GM19043 (cell line): ENCODE data around the gene VTI1B.

Source experiments
- ATAC-seq: cut with Tn5 transposase; IDR thresholded peaks from one replicate; pipeline ENCODE4 v1.9.1; 2021; ENCODE audit warnings: low read depth; ENCODE audit not compliant: unreplicated experiment

VTI1B gene

DNA sequence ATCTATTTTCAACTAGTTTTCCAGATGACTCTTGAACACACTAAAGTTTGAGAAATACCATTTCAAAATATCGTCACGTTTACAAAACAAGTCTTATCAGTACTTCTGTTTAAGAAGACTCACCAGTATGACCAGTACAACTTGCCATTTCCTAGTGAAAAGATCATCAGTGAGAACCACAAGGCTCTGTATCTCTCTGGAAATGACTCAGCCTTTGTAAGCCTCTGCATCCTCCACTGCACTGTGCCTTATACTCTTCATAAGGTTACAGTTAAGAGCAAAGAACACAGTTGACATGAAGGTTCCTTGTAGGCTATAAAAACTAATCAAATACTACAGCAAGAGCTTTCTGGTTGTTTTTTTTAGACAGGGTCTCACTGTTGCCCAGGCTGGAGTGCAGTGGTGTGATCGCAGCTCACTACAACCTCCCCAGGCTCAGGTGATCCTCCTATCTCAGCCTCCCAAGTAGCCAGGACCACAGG lies 5.7 kb upstream of the VTI1B start:
- peak; percentile 99 for ATAC-seq

DNA sequence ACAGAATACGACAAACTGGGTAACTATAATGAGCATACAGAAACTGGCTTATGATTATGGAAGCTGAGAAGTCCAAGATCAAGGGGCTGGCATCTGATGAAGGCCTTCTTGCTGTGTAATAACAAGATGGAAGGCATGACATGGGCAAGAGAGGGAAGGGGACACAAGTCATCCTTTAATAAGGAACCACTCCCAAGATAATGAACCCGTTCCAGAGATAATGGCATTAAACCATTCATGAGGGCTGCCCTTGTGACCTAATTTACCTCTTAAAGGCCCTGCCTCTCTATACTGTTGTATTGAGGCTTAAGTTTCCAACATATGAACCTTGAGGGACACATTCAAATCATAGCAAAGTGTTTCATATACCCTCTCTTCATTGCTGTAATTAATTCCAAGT lies 4.6 kb upstream of the VTI1B start:
- ATAC-seq: no peak

DNA sequence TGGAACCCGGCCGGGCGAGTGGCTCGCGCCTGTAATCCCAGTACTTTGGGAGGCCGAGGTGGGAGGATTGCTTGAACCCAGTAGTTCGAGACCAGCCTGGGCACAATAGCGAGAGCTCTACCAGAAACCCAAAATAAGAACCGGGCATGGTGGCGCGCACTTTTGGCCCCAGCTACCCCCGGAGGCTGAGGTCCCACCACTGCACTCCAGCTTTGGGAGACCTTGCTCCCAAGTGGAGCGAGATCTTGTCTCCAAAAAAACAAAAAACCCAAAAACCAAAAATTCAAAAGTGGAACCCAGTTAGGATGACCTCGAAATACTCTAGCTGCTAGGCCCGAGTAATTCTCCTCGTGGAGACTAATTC lies 769 bp upstream of the VTI1B start:
- no peak for ATAC-seq

- peak; percentile 32 for ATAC-seq
Measured at GRCh38 chr14:67674139-67674479, 323 bp downstream of the VTI1B start.

GRCh38 chr14:67673451-67673850 lies 981 bp downstream of the VTI1B start:
- ATAC-seq: no peak

GRCh38 chr14:67668559-67668958 lies 5.9 kb downstream of the VTI1B start:
- no peak for ATAC-seq

- ATAC-seq: no peak
Measured at GRCh38 chr14:67666750-67667449, 7.5 kb downstream of the VTI1B start.

GRCh38 chr14:67665868-67666267 lies 8.6 kb downstream of the VTI1B start:
- ATAC-seq: no peak

GRCh38 chr14:67663633-67664032 lies 10.8 kb downstream of the VTI1B start:
- no peak for ATAC-seq

DNA sequence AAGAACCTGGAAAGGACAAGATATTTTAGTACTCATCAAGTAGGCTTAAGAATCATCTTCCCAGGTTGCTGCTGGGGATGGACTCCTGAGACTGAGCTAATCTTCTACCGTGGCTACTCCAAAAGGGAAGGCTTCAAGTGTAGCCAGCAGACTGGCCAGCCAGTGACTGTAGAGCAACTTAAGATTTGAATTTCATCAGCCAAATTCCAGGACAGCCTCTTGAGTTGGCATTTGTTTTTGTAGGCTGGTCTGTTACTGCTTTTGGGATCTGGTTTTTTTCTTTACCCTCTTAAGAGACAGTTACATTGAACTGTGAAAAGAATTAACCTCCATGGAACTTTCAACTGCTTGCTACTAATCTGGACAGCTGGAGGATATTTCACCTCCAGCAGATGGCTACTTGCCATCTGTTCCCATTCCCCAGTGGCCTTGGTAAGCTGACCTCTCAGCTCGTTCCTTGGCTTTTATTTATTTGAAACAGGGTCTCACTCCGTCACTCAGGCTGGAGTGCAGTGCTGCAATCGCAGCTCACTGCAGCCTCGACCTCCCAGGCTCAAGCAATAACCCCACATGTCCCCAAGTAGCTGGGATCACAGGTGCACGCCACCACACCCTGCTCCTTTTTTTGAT lies 20.7 kb downstream of the VTI1B start:
- no peak for ATAC-seq

GRCh38 chr14:67652189-67652588 lies 22.2 kb downstream of the VTI1B start:
- ATAC-seq: no peak

DNA sequence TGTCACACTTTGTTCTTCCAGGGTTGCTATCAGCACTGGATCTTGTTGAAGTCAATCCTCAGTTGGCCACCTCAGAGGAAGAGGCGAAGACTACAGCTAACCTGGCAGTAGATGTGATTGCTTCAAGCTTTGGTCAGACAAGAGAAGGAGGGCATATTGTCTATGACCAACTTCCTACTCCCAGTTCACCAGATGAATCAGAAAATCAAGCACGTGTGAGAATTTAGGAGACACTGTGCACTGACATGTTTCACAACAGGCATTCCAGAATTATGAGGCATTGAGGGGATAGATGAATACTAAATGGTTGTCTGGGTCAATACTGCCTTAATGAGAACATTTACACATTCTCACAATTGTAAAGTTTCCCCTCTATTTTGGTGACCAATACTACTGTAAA lies 23.7 kb downstream of the VTI1B start:
- no peak for ATAC-seq

GRCh38 chr14:67650151-67650550 lies 24.3 kb downstream of the VTI1B start:
- no peak for ATAC-seq

DNA sequence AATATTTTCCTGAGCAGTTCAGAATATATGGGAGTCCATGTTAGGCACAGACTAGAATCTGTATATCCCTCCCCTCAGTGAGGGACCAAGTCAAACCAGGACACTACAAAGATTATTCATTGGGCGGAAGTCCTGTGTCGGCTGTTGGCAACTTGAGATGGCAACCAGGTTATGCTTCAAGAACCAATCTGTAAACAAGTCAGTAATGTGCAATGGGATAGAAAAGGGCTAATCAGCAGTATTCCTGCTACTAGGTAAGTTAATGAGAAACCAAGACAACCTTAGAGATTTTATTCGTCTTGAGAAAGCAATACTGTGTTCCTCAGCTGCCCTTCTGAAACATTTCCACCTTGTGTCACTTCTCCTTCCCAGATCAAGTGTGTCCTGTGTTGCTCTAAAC lies 28.3 kb downstream of the VTI1B start:
- no peak for ATAC-seq

GRCh38 chr14:67645414-67645813 lies 29.0 kb downstream of the VTI1B start:
- ATAC-seq: no peak

GRCh38 chr14:67644428-67644827 lies 30.0 kb downstream of the VTI1B start:
- ATAC-seq: no peak

DNA sequence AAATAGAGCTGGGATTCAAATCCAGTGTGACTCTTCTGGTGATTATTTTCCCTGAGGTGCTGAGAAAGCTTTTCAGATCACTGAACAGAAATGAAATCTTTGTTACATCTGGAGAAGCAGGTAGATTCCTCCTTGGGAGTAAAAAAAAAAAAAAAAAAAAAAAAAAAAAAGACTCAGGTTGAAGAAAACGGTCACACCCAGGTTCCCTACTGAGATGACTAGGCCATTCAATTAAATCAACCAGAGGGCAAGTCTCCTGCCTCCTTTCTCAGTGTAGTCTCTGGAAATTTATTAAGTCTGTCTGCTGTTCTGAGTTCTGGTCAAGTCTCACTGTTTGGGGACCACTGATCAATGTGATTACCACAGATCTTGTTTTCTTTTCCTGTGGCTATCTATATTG lies 30.7 kb downstream of the VTI1B start:
- no peak for ATAC-seq

GRCh38 chr14:67641902-67642749 lies 32.3 kb downstream of the VTI1B start:
- no peak for ATAC-seq

DNA sequence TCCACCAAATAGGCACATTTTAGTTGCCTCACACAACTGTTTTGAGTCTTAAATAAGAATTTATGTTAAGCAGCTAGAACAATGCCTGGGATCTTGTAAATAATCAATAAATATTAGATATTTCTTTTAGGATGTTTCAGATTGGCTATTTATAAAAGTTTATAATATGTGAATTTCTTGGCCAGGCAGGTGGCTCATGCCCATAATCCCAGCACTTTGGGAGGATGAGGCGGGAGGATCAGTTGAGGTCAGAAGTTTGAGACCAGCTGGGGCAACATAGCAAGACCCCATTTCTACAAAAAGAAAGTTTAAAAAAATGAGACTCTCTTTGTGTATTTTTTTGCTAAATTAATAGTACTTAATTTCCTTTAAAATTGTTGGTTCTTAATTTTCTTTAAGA lies 33.0 kb downstream of the VTI1B start:
- ATAC-seq: no peak

DNA sequence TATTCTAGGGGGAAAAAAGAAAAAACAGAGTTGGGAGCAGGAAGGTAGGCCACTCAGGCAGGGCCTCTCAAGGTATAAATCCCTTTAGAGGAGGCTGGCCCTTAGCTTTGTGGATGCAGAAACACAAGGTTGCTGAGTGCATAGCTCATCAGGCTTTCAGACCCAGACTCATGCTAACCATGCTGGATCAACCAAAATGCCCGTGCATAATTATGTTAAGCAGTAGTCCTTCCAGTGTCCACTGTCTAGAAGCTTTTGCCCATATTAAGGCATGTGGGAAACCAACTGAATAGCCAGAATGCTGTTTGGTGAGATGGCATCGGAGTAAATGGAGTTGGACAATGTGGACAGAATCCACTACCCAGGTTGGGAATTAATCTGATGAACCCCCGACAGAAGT lies 35.8 kb downstream of the VTI1B start:
- ATAC-seq: no peak

DNA sequence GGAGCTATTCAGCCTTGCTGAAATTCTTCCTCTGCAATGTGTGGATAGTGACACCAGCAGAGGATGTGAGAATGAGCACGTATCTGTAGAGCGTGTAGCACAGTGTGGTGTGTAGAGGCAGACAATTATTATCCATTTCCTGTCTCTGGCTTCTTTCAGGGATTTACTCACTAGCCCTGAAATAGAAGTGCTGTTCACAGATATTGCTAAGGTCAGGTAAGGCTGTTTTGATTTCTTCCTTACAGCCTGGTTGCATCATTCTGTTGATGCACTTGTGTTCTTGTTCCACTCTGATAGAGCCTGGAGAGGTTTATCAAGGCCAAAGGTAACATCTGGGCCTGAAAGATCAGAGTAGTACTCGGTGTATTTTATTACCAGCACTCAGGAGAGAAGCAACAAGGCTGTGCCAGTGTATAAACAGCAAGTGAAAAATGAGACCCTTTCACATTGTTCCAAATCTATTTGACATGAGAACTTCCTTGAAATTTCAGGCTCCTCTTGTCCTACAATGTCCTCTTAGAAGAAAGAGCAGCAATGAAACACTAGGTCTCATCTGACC lies 38.0 kb downstream of the VTI1B start:
- no peak for ATAC-seq
